ENCODE measurements around the gene LYPD3.

- TF ChIP-seq CTCF (IDR thresholded peaks at IDR 0.05) = no peak
- peak; percentile 46 for TF ChIP-seq EZH2 (IDR thresholded peaks at IDR 0.05)
- TF ChIP-seq EZH2phosphoT487 (IDR thresholded peaks at IDR 0.05) = no peak
These were observed 2.5 kb downstream of the LYPD3 start for GRCh38 chr19:43462785-43463380.

Measured in neural progenitor cell (in vitro differentiated cells).